HG03108 (cell line): Measurements from ENCODE around the gene COL25A1.

Source experiments
- ATAC-seq: cut with Tn5 transposase; IDR thresholded peaks from one replicate; pipeline ENCODE4 v1.9.1; 2021; ENCODE audit warnings: moderate library complexity; ENCODE audit not compliant: unreplicated experiment

The COL25A1 gene

GRCh38 chr4:108783665-108784463 is 518.6 kb downstream of the COL25A1 start:
- ATAC-seq = no peak

- ATAC-seq = no peak
Observed at GRCh38 chr4:108779958-108780357, 522.5 kb downstream of the COL25A1 start.

- ATAC-seq = no peak
Observed at GRCh38 chr4:108777388-108777787, 525.1 kb downstream of the COL25A1 start.

- no peak for ATAC-seq
Observed at GRCh38 chr4:108775921-108776320, 526.5 kb downstream of the COL25A1 start.

GRCh38 chr4:108774809-108775530 is 527.5 kb downstream of the COL25A1 start:
- no peak for ATAC-seq

- ATAC-seq = no peak
Observed at GRCh38 chr4:108772402-108772801, 530.1 kb downstream of the COL25A1 start.

- no peak for ATAC-seq
Observed at GRCh38 chr4:108766058-108766457, 536.4 kb downstream of the COL25A1 start.

- no peak for ATAC-seq
Observed at GRCh38 chr4:108763986-108764385, 538.5 kb downstream of the COL25A1 start.

GRCh38 chr4:108763226-108763593 is 539.2 kb downstream of the COL25A1 start:
- no peak for ATAC-seq

GRCh38 chr4:108762559-108763225 is 539.8 kb downstream of the COL25A1 start, which contains the start of gene ETNPPL:
ETNPPL (minus strand) TSS chr4:108763053; CDS start chr4:108762898, 155 bp downstream.
- ATAC-seq = no peak
